ENCODE measurements around the gene LRRC32.
"Not testable (repeated sequence)": the region's sequence is repeated elsewhere in the genome, so short reads cannot be mapped to it uniquely, and the experiment has no call there.

The LRRC32 gene

GRCh38 chr11:76626266-76626665 is 44.3 kb downstream of the LRRC32 start:
- no peak for DNase-seq

GRCh38 chr11:76625472-76626186 is 44.9 kb downstream of the LRRC32 start:
- no peak for DNase-seq

GRCh38 chr11:76624500-76625379 is 45.8 kb downstream of the LRRC32 start:
- no peak for DNase-seq

- DNase-seq, result no peak
Observed at GRCh38 chr11:76623884-76624419, 46.6 kb downstream of the LRRC32 start.

- no peak for DNase-seq
Observed at GRCh38 chr11:76623171-76623883, 47.2 kb downstream of the LRRC32 start.

- no peak for DNase-seq
Observed at GRCh38 chr11:76622493-76623094, 48.0 kb downstream of the LRRC32 start.

GRCh38 chr11:76621868-76622267 is 48.7 kb downstream of the LRRC32 start:
- DNase-seq, result no peak

GRCh38 chr11:76621466-76621865 is 49.1 kb downstream of the LRRC32 start:
- no peak for DNase-seq

- DNase-seq, result no peak
Observed at GRCh38 chr11:76620489-76620888, 50.1 kb downstream of the LRRC32 start.

- DNase-seq, result not testable (repeated sequence)
Observed at GRCh38 chr11:76619801-76620200, 50.7 kb downstream of the LRRC32 start.

- DNase-seq, result no peak
Observed at GRCh38 chr11:76617553-76618265, 52.8 kb downstream of the LRRC32 start.

GRCh38 chr11:76616676-76617552 is 53.6 kb downstream of the LRRC32 start:
- no peak for DNase-seq

GRCh38 chr11:76615950-76616349 is 54.6 kb downstream of the LRRC32 start:
- DNase-seq, result no peak

GRCh38 chr11:76614471-76615179 is 55.9 kb downstream of the LRRC32 start:
- no peak for DNase-seq

- DNase-seq, result no peak
Observed at GRCh38 chr11:76613901-76614300, 56.6 kb downstream of the LRRC32 start.

- DNase-seq, result no peak
Observed at GRCh38 chr11:76612226-76612625, 58.3 kb downstream of the LRRC32 start.

- peak; percentile 39 for DNase-seq
Observed at GRCh38 chr11:76610871-76611475, 59.6 kb downstream of the LRRC32 start.

GRCh38 chr11:76610371-76610770 is 60.2 kb downstream of the LRRC32 start:
- no peak for DNase-seq

GRCh38 chr11:76609736-76610370 is 60.7 kb downstream of the LRRC32 start:
- no peak for DNase-seq
